ENCODE data around the gene GCHFR. TPM values are rescaled to one million over a fixed set of nuclear protein-coding genes. Genes with fewer than 3 reads are reported as not detected.

Gene GCHFR
- total and polyA plus RNA-seq, 2 of the 4 experiments (the other 2 are of a cell fraction), result 2.3 to 6.5 TPM

DNA sequence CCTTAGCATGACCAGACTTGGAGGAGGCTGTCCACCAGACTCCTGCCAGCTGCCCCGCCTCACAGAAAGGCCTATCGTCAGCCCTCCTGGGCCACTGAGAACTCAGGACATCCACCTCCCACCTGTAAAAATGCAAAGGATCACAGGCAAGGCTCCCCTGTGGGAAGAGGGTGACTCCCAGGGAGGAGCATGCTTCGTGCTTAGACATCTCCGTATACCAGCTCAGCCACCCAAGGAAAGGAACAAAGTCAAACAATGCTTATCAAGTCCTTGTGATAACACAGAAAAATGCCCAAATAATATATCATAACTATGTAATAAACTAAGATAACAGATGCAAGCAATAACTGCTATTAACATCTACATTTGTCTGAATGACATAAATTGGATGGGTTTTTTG, 13.0 kb upstream of the GCHFR start:
- H3K79me1 ChIP-seq (ENCODE audit: low read depth in 1 of 2, low read length in 2 of 2), result peaks cover 6 to 41% of the 10 kb centered on the region in 2 experiments; a peak in 3 of 4 replicates
- no TSS peak for BruUV-seq (replicated peaks)
- no peak overlapping the region for H3K4ac ChIP-seq (ENCODE audit: low read depth, low read length)
- H3K27me3 ChIP-seq (ENCODE audit: control insufficient read depth, insufficient read depth, low read length), result no peaks in the 10 kb centered on the region
- H3K27ac ChIP-seq (ENCODE audit: insufficient read depth, low read length), result no peak overlapping the region
- no peak overlapping the region for H4K91ac ChIP-seq (ENCODE audit: insufficient read depth, low read depth, low read length)
- H3K18ac ChIP-seq (ENCODE audit: low read depth, low read length), result no peak overlapping the region
- H2BK5ac ChIP-seq (ENCODE audit: low read depth, low read length, poor library complexity, severe bottlenecking), result no peak overlapping the region
- H3K56ac ChIP-seq (ENCODE audit: extremely low read depth, insufficient read depth, low read length), result no peak overlapping the region
- intact Hi-C loops (cut with micrococcal nuclease) (no loop called here), dilution Hi-C loops (cut with HindIII; ENCODE audit: low sequenced_read_pairs, unreplicated experiment) (no loop called here), in situ Hi-C loops (cut with MboI; ENCODE audit: low sequenced_read_pairs) (no loop called here)
- H2BK120ac ChIP-seq (ENCODE audit: low read depth, low read length), result no peak overlapping the region
- POLR2A ChIA-PET (ENCODE audit: unreplicated experiment), result no interaction called here
- no peak overlapping the region for H2AK5ac ChIP-seq (ENCODE audit: low read depth, low read length)
- DNase-seq, result no peak
- no peak for ATAC-seq (ENCODE audit: low read depth)
- no peak overlapping the region for H2AFZ ChIP-seq (replicated peaks; ENCODE audit: low read length, poor library complexity)
- H3K4me3 ChIP-seq (ENCODE audit: insufficient read depth, low read depth, low read length), result no peak overlapping the region
- H3K14ac ChIP-seq (replicated peaks; ENCODE audit: low read depth, low read length), result no peak overlapping the region
- no CpG with 5 or more reads among the region's 4 CpGs for WGBS, 2 experiments (ENCODE audit: extremely low coverage in 2 of 2, insufficient read length in 1 of 2)
- no peak overlapping the region for H3K4me2 ChIP-seq (ENCODE audit: low read depth, low read length)
- H2BK15ac ChIP-seq (ENCODE audit: low read depth, low read length), result no peak overlapping the region
- peak overlapping the region; percentile 76 for H2AK9ac ChIP-seq (replicated peaks; ENCODE audit: low read depth, low read length, poor library complexity)
- H3K36me3 ChIP-seq (ENCODE audit: control insufficient read depth, insufficient read depth, low read length), result peaks cover 25% of the 10 kb centered on the region
- TF ChIP-seq, protein P1, sequence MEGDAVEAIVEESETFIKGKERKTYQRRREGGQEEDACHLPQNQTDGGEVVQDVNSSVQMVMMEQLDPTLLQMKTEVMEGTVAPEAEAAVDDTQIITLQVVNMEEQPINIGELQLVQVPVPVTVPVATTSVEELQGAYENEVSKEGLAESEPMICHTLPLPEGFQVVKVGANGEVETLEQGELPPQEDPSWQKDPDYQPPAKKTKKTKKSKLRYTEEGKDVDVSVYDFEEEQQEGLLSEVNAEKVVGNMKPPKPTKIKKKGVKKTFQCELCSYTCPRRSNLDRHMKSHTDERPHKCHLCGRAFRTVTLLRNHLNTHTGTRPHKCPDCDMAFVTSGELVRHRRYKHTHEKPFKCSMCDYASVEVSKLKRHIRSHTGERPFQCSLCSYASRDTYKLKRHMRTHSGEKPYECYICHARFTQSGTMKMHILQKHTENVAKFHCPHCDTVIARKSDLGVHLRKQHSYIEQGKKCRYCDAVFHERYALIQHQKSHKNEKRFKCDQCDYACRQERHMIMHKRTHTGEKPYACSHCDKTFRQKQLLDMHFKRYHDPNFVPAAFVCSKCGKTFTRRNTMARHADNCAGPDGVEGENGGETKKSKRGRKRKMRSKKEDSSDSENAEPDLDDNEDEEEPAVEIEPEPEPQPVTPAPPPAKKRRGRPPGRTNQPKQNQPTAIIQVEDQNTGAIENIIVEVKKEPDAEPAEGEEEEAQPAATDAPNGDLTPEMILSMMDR (conservative IDR thresholded peaks at IDR 0.05; ENCODE audit: low read depth, low read length), result no peak
- TF ChIP-seq POLR2A (IDR thresholded peaks at IDR 0.05; ENCODE audit: low read depth, low read length) (no peak), MAFK (IDR thresholded peaks at IDR 0.05; ENCODE audit: low read depth, low read length) (no peak), FOS (IDR thresholded peaks at IDR 0.05; ENCODE audit: low read depth, low read length) (no peak), MXI1 (IDR thresholded peaks at IDR 0.05; ENCODE audit: borderline replicate concordance, low read depth, low read length) (no peak), RCOR1 (IDR thresholded peaks at IDR 0.05; ENCODE audit: insufficient replicate concordance, low read length) (no peak), SMC3 (IDR thresholded peaks at IDR 0.05; ENCODE audit: low read depth, low read length) (no peak)
- H3K23ac ChIP-seq (ENCODE audit: low read depth, low read length), result no peak overlapping the region
- H4K20me1 ChIP-seq (ENCODE audit: insufficient read depth, low read length), result no peaks in the 10 kb centered on the region
- no peak overlapping the region for H2BK20ac ChIP-seq (ENCODE audit: low read depth, low read length)
- no peak overlapping the region for H4K8ac ChIP-seq (ENCODE audit: low read depth in 2 of 2, low read length in 2 of 2)
- peaks cover 1% of the 10 kb centered on the region; the same call in 1 of the 2 replicates for H3K4me1 ChIP-seq (ENCODE audit: control insufficient read depth, insufficient read depth, low read length)
- CTCF ChIA-PET, result interaction anchor here (1.6 kb wide), 1 partner anchor 143 kb away, joined by 3 read pairs; the partner anchor contains the start of gene VPS18
- H3K9me3 ChIP-seq (ENCODE audit: control insufficient read depth, insufficient read depth, low read length), result no peaks in the 10 kb centered on the region
- H3K9ac ChIP-seq (ENCODE audit: low read depth, low read length), result no peak overlapping the region
- H4K5ac ChIP-seq (ENCODE audit: low read depth, low read length), result no peak overlapping the region
- H3K9me1 ChIP-seq (ENCODE audit: insufficient read depth, low read length), result no peaks in the 10 kb centered on the region

Data from IMR-90 (cell line).